Measurements from ENCODE around the gene KDM4F.
A peak's percentile ranks its signal among the peaks of the same experiment; 100 is the strongest.

The KDM4F gene

DNA sequence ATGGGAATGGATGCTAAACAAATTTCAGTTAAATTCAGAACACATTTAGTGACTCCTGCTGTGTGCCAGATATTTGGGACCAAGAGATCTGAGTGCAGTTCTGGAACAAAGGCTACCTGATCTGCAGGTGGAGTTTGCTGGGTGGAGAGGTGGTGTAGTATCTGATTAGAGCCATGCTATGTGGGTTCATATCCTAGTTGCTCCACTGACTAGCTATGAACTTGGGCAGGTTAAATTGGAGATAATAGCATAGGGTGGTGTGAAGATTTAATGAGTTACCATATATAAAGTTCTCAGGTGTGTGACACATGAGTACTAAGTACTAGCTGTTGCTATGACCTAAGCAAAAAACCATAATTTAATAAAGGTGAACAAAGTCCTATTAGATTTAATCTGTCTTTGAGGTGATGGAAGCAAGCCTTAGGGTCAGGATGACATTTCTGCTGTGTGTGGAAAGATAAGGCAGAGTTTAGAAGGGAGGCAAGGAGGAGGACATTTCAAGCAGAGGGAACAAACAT is 42.5 kb downstream of the KDM4F start:
- Mint-ChIP-seq H3K27ac (no peak overlapping the region), H3K36me3 (ENCODE audit: low read depth) (no peaks in the 10 kb centered on the region), H3K4me3 (peak overlapping the region; percentile 90 to 98 (median 94)), H3K27me3 (ENCODE audit: low read depth) (peaks cover 5% of the 10 kb centered on the region), H3K9me3 (no peaks in the 10 kb centered on the region), H3K4me1 (peaks cover 59% of the 10 kb centered on the region)
- TF ChIP-seq, protein P1, sequence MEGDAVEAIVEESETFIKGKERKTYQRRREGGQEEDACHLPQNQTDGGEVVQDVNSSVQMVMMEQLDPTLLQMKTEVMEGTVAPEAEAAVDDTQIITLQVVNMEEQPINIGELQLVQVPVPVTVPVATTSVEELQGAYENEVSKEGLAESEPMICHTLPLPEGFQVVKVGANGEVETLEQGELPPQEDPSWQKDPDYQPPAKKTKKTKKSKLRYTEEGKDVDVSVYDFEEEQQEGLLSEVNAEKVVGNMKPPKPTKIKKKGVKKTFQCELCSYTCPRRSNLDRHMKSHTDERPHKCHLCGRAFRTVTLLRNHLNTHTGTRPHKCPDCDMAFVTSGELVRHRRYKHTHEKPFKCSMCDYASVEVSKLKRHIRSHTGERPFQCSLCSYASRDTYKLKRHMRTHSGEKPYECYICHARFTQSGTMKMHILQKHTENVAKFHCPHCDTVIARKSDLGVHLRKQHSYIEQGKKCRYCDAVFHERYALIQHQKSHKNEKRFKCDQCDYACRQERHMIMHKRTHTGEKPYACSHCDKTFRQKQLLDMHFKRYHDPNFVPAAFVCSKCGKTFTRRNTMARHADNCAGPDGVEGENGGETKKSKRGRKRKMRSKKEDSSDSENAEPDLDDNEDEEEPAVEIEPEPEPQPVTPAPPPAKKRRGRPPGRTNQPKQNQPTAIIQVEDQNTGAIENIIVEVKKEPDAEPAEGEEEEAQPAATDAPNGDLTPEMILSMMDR (IDR thresholded peaks at IDR 0.05; ENCODE audit: unreplicated experiment in 3 of 3) = no peak

DNA sequence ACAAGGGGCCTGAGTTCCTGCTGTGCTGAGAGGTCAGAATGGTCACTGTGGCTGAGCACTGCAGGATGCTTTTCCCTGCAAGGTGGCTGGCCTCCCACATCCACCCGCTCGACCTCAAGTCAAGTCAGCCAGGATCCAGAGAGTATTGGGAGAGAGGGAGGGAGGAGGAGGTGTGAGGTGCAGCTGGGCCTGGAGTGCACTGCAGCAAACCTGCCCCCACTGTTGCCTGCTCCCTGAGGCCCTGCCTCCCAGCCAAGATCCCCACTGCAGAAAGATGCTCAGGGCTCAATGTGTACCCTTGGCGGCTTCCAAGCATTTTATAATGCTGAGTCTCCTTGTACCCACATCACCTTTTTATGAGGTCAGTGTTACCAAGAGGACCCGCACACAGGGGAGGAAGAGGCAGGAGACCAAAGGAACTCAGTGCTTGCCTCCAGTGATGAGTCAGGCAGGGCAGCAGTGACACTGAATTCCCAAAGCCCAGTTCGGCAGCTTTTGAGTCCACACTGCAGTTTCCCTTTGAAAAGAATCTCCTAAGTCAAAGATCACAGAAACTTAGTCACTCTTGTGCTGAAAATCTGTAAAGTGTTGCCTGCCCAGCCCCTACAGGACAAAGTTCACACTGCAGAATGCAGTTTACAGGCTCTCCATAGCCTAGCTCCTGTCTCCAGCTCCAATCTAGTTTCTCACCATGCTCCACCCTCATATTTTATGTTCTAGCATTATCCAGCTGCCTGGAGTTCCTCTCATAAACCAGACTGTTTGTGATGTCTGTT is 43.5 kb downstream of the KDM4F start:
- Mint-ChIP-seq H3K4me3 (peak overlapping the region; percentile 12 to 94 (median 52)), H3K36me3 (ENCODE audit: low read depth) (no peaks in the 10 kb centered on the region), H3K9me3 (no peaks in the 10 kb centered on the region), H3K27ac (no peak overlapping the region), H3K4me1 (peaks cover 68% of the 10 kb centered on the region), H3K27me3 (ENCODE audit: low read depth) (peaks cover 5% of the 10 kb centered on the region)
- TF ChIP-seq, protein P1 (IDR thresholded peaks at IDR 0.05; ENCODE audit: unreplicated experiment in 3 of 3) = peak; percentile 32 to 36 (median 33)

DNA sequence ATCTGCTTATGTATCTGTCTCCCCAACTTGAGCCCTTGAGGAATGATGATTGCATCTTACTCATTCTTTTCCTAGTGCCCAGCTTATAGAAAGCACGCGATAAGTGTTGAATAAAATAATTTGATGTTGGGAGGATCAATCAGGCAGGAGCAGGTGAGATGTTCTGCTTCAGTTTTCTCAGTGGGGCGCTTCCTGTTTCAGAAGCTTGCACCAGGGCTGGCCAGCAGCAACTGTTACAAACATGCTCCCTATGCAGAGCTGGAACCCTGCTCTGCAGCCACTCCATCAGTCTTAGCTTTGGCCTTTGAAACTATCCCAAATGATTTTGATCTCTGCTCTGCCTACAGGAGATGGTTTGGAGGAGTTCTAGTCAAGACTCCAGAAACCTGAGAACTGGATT is 44.3 kb downstream of the KDM4F start:
- TF ChIP-seq, protein P1 (IDR thresholded peaks at IDR 0.05; ENCODE audit: unreplicated experiment in 3 of 3) = no peak
- Mint-ChIP-seq H3K4me1 (peaks cover 76% of the 10 kb centered on the region), H3K27ac (no peak overlapping the region), H3K9me3 (no peaks in the 10 kb centered on the region), H3K4me3 (peak overlapping the region; percentile 5 to 71 (median 52)), H3K36me3 (ENCODE audit: low read depth) (no peaks in the 10 kb centered on the region), H3K27me3 (ENCODE audit: low read depth) (peaks cover 5% of the 10 kb centered on the region)

DNA sequence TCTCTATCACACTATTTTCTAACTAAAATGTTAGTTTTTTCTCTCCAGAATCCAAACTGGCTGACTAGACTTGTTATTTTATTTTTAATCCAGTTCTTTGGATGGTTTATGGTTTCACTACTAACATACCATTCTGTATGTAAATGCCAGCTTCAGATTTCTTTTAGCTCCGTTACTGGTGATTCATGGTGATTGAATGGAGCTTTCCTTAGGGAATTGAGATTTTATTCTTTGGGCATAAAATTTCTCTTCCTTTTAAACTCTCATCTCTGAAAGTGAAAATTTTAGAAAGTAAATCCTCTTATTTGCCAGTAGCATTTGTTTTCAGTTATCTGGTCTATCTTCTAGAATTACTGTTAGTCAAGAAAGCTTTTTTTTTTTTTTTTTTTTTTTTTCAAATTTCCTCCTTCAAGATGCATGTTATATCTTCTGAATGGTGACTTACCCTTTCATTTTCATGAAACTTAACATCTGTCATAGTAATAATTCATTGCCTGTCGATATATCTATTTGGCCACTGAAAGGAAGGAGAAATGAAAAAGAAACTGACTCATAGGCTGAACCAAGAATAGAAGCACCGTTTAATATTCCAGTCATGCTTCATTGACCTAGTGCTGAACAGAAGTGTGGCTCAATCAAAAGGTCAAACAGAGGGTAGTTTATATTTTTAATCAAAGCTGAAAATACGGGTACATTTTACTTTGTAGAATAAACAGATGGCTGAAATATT is 46.8 kb downstream of the KDM4F start:
- Mint-ChIP-seq H3K4me3 (no peak overlapping the region), H3K36me3 (ENCODE audit: low read depth) (no peaks in the 10 kb centered on the region), H3K27me3 (ENCODE audit: low read depth) (peaks cover 5% of the 10 kb centered on the region), H3K9me3 (no peaks in the 10 kb centered on the region), H3K4me1 (peaks cover 69% of the 10 kb centered on the region), H3K27ac (no peak overlapping the region)
- TF ChIP-seq, protein P1 (IDR thresholded peaks at IDR 0.05; ENCODE audit: unreplicated experiment in 3 of 3) = no peak

DNA sequence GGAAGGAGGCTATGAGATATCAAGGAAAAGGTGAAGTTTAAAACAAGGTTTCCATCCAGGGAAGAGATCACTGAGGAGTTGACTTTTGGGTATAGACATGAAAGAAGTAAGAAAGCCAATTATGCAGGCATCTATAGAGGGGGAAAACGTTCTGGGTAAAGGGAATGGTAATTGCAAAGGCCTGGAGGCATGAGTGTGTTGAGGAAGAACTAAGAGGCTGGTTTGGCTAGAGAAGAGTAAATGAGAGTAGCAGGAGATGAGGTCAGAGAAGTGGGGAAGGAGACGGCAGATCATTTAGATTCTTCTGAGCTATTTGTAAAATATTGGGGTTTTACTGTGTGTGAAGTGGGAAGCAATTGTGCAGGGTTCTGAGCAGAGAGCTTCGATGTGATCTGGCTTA is 48.0 kb downstream of the KDM4F start:
- Mint-ChIP-seq H3K36me3 (ENCODE audit: low read depth) (no peaks in the 10 kb centered on the region), H3K4me1 (peaks cover 68% of the 10 kb centered on the region), H3K9me3 (no peaks in the 10 kb centered on the region), H3K27me3 (ENCODE audit: low read depth) (peaks cover 5% of the 10 kb centered on the region), H3K27ac (no peak overlapping the region), H3K4me3 (no peak overlapping the region)
- TF ChIP-seq, protein P1 (IDR thresholded peaks at IDR 0.05; ENCODE audit: unreplicated experiment in 3 of 3) = no peak

All from nephron (organoid).